Immature natural killer cell (primary cell): ENCODE results near the gene PON3. TPM values are rescaled to one million over a fixed set of nuclear protein-coding genes. Genes with fewer than 3 reads are reported as not detected.

Experiments used
- DNase-seq, 3 donors: peaks; one replicate each; pipeline ENCODE4 v3.0.0; 2022; ENCODE audit warnings: mixed read lengths in 1 of 3
- H3K27ac Mint-ChIP-seq, 6 donors: one replicate each; pipeline ENCODE4 v1.8.0; 2020; ENCODE audit warnings: mixed read lengths in 6 of 6, mild to moderate bottlenecking in 5 of 6, inconsistent platforms in 4 of 6, moderate library complexity in 3 of 6
- H3K27me3 Mint-ChIP-seq, 3 donors: one replicate each; pipeline ENCODE4 v1.8.0; 2020 to 2021; ENCODE audit warnings: low read depth in 3 of 3, mild to moderate bottlenecking in 3 of 3, mixed read lengths in 3 of 3, moderate library complexity in 3 of 3, inconsistent platforms in 1 of 3
- H3K36me3 Mint-ChIP-seq, 3 donors: one replicate each; pipeline ENCODE4 v1.8.0; 2020; ENCODE audit warnings: mixed read lengths in 3 of 3, inconsistent platforms in 2 of 3, mild to moderate bottlenecking in 2 of 3
- H3K4me1 Mint-ChIP-seq, 2 donors: one replicate each; pipeline ENCODE4 v1.8.0; 2020; ENCODE audit warnings: inconsistent platforms in 2 of 2, mild to moderate bottlenecking in 2 of 2, mixed read lengths in 2 of 2, moderate library complexity in 1 of 2
- H3K4me3 Mint-ChIP-seq, 5 donors: one replicate each; pipeline ENCODE4 v1.8.0; 2020; ENCODE audit warnings: mild to moderate bottlenecking in 5 of 5, mixed read lengths in 5 of 5, inconsistent platforms in 3 of 5, moderate library complexity in 3 of 5
- H3K9me3 Mint-ChIP-seq, 6 donors: one replicate each; pipeline ENCODE4 v1.8.0; 2020; ENCODE audit warnings: mild to moderate bottlenecking in 6 of 6, mixed read lengths in 6 of 6, inconsistent platforms in 4 of 6, moderate library complexity in 3 of 6
- polyA plus RNA-seq, 3 donors: library from polyadenylated mRNA; unstranded; fragments of 300-500 nt; fragmentation: Illumina TruSeq; gene quantifications; one replicate each; pipeline ENCODE4 v1.2.3, GENCODE V29; 2021

The PON3 gene
- polyA plus RNA-seq, 3 donors from 2014 or later: 0.39 TPM; not detected in 2

DNA sequence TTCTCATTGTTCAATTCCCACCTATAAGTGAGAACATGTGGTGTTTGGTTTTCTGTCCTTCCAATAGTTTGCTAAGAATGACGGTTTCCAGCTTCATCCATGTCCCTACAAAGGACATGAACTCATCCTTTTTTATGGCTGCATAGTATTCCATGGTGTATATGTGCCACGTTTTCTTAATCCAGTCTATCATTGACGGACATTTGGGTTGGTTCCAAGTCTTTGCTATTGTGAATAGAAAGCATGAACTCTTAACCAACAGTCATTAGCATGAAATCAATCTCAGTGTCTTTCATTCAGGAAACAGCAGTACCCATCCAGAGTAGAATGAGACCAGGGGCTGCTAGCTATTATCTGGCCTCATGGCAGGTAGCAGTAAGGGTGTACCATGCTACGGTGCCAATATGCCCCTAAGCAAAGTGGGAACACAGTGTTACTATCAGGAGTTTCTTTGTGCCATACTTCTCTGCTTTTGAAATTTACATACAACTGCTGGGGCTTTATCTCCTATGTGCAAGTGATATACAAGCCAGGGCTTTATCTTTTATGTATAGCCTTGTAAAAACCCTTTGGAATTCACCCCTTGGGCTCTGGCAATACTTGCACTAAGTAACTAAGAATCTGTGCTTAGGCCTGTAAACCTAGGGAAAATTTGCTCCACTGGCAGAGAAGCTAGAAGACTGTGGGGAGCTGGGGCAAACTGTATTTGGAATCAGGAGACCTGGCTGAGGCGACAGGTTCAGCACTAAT is 33.2 kb upstream of the PON3 start:
- peaks cover 10 to 22% of the 10 kb centered on the region in 2 donors for H3K4me1 Mint-ChIP-seq
- no peaks in the 10 kb centered on the region for H3K27me3 Mint-ChIP-seq
- no peak overlapping the region for H3K4me3 Mint-ChIP-seq
- peaks cover 0 to 4% (median 3%) of the 10 kb centered on the region in 3 donors for H3K36me3 Mint-ChIP-seq
- peak overlapping the region in 1 of 6 donors; percentile 23 for H3K27ac Mint-ChIP-seq
- no peak for DNase-seq
- H3K9me3 Mint-ChIP-seq: no peaks in the 10 kb centered on the region

DNA sequence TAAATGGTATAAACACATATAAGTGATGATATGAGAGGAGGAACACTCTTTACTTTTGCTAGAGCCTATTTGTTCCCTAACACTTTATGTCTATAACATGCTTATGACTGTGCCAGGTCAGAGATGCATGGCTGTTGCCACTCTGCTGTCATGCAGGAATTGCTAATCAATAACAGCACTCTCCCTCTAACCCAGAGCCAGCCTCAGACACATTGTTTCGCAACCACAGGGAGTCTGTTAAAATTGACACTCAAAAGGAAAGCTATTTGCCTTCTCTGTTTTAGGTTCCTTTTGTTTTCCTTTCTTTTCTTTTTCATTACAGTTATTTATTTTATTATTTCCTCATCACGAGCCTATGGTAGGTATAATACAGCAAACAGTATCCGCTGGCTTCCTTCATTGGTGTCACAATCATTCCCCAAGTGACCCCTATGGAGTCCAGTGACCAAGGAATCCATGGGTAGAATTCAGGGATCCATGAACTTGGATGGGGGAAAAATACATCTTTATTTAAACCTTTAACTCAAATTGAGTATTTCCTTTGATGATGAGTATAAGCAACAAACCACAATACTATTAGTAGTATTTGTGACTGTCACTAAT is 31.8 kb upstream of the PON3 start:
- Mint-ChIP-seq H3K9me3 (no peaks in the 10 kb centered on the region), H3K27me3 (no peaks in the 10 kb centered on the region), H3K4me1 (peaks cover 3 to 21% of the 10 kb centered on the region in 2 donors), H3K4me3 (no peak overlapping the region), H3K27ac (no peak overlapping the region), H3K36me3 (peaks cover 0 to 13% (median 11%) of the 10 kb centered on the region in 3 donors)
- DNase-seq: no peak

DNA sequence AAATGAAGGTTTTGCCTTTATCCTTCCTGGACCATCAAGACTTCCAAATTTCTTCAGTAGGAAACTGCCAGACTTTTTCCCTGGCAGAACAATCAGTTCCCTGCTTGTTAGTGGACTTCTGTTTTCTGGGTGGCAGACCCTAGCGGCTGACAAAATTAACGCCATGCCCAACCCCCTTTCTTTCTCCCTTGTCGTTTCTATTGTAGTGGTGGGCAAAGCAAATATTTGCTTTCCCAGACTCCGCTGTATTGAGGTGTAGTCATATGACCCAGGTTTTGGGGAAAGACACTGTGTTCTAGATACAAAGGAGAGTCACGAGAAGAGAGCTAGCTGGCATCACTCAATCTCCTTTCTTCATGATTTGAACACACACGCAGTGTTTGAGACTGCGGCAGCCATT is 31.0 kb upstream of the PON3 start:
- Mint-ChIP-seq H3K27me3 (no peaks in the 10 kb centered on the region), H3K36me3 (peaks cover 0 to 14% (median 9%) of the 10 kb centered on the region in 3 donors), H3K9me3 (no peaks in the 10 kb centered on the region), H3K4me3 (no peak overlapping the region), H3K4me1 (peaks cover 3 to 16% of the 10 kb centered on the region in 2 donors), H3K27ac (no peak overlapping the region)
- DNase-seq: no peak

DNA sequence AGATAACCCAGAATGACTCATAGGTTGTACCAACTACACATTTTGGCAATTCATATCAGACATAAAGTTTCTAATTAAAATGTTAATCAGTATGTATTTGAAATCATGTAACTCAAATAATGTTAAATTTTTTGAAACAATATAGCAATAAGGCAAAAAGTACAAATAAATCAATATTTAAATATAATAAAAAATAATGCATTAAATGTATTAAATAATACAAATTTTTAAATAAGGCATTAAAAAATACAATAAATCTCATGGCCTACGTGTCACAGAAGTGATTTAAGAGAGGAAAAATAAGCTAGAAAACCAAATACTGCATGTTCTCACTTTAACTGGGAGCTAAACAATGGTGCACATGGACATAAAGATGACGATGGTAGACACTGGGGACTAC is 29.5 kb upstream of the PON3 start:
- peaks cover 3 to 28% of the 10 kb centered on the region in 2 donors for H3K4me1 Mint-ChIP-seq
- no peaks in the 10 kb centered on the region for H3K27me3 Mint-ChIP-seq
- no peak overlapping the region for H3K27ac Mint-ChIP-seq
- peaks cover 0 to 25% (median 12%) of the 10 kb centered on the region in 3 donors for H3K36me3 Mint-ChIP-seq
- no peak for DNase-seq
- H3K4me3 Mint-ChIP-seq: no peak overlapping the region
- H3K9me3 Mint-ChIP-seq: no peaks in the 10 kb centered on the region

DNA sequence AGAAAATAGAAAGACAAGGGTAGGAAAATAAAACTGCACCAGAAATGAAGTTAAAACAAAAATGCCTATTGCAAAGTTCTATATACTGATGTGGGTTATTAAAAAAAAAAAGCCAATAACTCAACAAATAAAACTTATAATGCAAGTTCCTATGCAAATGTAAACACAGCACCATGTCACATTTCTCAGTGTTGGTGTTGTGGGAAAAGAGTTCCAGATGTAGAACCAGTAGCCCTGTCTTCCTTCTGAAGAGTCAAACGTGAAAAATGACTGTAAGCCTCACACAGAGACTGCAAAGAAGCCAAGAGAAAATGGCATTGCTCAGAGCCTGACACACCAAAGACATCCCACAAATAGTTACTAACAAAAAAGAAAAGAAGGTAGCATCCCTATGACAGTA is 28.5 kb upstream of the PON3 start:
- Mint-ChIP-seq H3K4me3 (no peak overlapping the region), H3K27me3 (no peaks in the 10 kb centered on the region), H3K9me3 (no peaks in the 10 kb centered on the region), H3K4me1 (peaks cover 3 to 28% of the 10 kb centered on the region in 2 donors), H3K36me3 (peaks cover 0 to 25% (median 12%) of the 10 kb centered on the region in 3 donors), H3K27ac (peak overlapping the region in 1 of 6 donors; percentile 8)
- DNase-seq: no peak

DNA sequence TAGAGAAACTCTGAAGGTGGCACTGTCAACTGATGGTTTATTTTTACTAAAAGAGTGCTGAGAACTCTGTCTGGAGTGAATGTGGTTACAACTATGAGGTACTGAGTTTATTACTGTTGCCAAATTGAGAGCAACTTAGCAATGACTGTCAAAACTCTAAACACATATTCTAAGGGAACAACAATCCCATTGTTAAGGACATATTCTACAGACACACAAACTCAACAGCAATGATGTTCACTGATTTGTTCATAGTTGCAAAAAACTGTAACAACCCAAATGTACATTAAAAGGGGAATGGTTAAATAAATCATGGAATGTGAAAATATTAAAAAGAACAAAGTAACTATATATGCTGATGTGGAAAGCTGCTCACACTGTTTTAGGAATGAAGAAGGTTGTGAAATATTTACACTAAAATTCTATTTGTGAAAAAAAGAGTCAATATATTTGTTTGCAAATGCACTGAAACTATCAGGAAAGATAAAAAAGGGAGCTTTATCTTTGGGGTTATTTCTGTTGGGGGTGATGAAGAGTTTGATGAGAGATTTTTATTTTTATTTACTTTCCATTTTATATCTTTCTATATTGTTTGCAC is 25.8 kb upstream of the PON3 start:
- Mint-ChIP-seq H3K4me3 (no peak overlapping the region), H3K9me3 (no peaks in the 10 kb centered on the region)

DNA sequence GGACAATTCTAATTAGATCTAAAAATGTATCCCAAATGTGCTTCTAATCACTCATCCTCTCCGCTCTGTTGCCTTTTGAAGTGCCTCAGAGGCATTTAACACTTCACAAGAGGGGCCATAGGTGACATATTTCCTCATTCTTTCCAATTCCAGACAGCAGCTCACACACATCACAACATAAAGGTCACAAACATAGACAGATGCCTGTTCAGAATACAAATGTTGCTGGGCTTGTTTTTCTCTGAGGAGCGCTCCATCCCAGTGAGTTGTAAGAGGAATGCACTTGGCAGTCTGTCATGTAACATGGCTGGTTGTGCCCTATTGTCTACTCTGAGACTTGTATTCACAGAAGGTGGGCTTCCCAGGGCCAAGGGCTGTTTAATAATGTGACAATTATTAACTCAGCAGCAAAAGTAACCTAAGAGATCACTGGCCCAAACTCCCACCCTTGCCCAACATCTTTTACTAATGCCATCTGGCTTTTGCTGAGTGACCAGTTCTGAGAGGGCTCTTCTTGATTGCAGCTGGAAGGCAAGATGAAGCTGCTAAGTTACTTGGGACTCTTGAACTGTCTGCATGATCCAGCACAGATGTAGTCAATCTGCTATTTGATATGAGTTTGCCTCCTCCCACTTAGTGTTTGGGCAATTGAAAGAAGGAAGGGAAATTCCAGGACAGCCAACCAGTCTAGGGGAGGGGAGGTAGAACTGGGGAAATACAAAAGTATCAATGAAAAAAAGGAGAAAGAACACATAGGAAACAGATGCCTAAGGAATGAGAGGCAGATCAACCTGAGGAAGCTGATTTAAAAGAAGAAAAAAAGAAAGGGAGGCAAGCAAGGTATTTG is 25.0 kb upstream of the PON3 start:
- H3K27ac Mint-ChIP-seq: peak overlapping the region in 1 of 6 donors; percentile 1
- peaks cover 3 to 28% of the 10 kb centered on the region in 2 donors for H3K4me1 Mint-ChIP-seq
- H3K27me3 Mint-ChIP-seq: no peaks in the 10 kb centered on the region
- no peak overlapping the region for H3K4me3 Mint-ChIP-seq
- no peak for DNase-seq
- no peaks in the 10 kb centered on the region for H3K9me3 Mint-ChIP-seq
- peaks cover 0 to 26% (median 15%) of the 10 kb centered on the region in 3 donors for H3K36me3 Mint-ChIP-seq

More for the DNA sequence above, 25.8 kb upstream of the PON3 start:
- Mint-ChIP-seq H3K4me1 (peaks cover 3 to 28% of the 10 kb centered on the region in 2 donors), H3K27me3 (no peaks in the 10 kb centered on the region), H3K36me3 (peaks cover 0 to 26% (median 15%) of the 10 kb centered on the region in 3 donors), H3K27ac (no peak overlapping the region)
- DNase-seq: no peak

DNA sequence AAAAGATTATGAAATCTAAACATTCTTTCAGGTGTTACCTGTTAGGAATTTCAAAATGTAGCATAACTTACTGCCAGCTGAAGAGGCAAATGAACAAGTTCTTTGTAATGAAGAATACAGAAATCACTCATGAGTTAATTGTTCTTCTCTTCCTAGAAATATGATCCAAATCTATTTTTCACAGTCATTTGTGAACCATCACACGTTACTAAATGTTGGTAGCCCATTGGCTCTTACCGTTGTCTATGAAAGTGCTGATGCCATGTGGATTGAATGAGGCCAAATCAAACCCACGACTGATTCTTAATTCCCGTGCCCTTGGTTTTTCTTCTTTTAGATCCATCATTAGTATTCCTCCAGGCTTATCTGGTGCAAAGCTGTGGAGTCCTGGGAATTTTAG is 15.9 kb upstream of the PON3 start:
- Mint-ChIP-seq H3K9me3 (no peaks in the 10 kb centered on the region), H3K4me1 (no peaks in the 10 kb centered on the region), H3K27ac (no peak overlapping the region), H3K36me3 (peaks cover 27 to 56% (median 51%) of the 10 kb centered on the region in 3 donors), H3K4me3 (no peak overlapping the region), H3K27me3 (no peaks in the 10 kb centered on the region)
- no peak for DNase-seq

DNA sequence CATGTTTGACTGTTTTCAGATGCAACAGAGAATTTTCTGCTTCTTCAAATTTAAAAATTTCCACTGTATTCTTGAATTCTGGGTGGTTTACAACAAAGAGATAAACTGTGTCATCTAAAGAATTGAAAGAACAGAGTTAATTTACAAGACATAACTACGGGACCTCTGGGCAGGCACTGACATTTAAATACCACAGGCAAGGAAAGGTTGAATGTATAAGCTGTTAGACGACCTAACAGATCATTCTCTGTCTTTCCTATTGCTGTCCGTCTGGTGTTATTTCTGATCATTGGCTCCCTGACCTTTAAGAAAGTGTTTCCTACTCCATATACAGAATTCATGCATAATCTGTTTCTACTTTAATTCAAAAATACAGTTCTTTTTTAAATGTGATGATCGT is 15.5 kb upstream of the PON3 start:
- Mint-ChIP-seq H3K9me3 (no peaks in the 10 kb centered on the region), H3K27me3 (no peaks in the 10 kb centered on the region), H3K36me3 (peaks cover 27 to 57% (median 52%) of the 10 kb centered on the region in 3 donors), H3K27ac (no peak overlapping the region), H3K4me3 (no peak overlapping the region), H3K4me1 (no peaks in the 10 kb centered on the region)
- no peak for DNase-seq

DNA sequence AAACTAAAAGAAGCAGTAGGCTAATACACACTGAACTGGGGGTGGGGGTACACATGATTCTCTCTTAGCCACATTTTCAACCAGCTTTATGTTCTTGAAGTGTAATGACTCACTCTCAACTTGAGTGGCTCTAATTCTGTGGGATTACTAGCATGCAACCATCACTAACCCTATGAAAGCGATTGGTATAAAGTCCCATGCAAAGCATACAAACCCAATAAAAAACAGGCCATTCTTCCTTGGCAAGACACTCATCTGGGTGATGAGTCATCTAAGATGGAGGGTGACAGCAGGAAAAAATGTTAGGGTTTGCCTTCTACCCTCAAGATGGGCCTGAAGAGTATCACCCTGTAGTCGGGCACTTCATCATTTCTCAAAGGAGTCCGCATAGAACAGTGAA is 14.9 kb upstream of the PON3 start:
- no peaks in the 10 kb centered on the region for H3K4me1 Mint-ChIP-seq
- no peaks in the 10 kb centered on the region for H3K27me3 Mint-ChIP-seq
- no peak for DNase-seq
- no peaks in the 10 kb centered on the region for H3K9me3 Mint-ChIP-seq
- H3K36me3 Mint-ChIP-seq: peaks cover 27 to 62% (median 56%) of the 10 kb centered on the region in 3 donors
- no peak overlapping the region for H3K4me3 Mint-ChIP-seq
- H3K27ac Mint-ChIP-seq: no peak overlapping the region

DNA sequence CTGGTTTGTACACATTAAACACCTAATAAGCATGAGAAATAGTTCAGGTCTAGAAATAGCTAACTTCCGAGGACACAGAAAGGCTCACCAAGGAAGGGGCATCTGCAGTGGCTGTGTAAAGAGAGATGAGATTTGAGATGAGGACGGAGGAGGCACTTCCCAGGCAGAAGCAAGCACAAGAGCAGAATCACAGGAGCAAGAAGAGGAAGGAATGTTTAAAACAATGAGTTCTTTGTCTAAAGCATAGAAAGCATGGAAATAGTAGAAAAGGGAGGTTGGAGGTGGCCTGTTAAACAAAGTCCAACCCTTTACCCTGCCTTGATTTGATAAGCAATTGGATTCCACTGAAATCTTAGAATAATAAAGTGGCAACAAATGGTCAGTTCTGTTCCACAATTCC is 11.6 kb upstream of the PON3 start:
- H3K27me3 Mint-ChIP-seq: peaks cover 0 to 4% (median 0%) of the 10 kb centered on the region in 3 donors
- H3K27ac Mint-ChIP-seq: no peak overlapping the region

DNA sequence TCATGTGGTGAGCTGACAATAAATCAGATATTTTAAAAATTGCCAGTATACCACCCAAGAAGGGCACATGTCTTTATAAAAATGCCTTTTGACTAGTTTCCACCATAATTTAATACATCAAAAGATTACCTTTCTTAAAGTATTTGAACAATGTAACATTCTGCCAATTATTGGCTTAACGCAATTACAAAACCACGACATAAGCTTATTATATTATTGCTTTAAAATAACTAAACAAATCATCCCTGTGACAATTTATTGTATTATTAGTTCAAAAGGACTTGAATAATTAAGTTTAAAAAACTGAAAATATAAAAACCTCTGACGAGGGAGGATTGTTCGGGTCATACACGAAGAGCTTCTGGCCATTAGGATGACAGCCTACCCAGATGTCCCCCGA is 9.6 kb upstream of the PON3 start:
- DNase-seq: no peak
- peaks cover 0 to 4% (median 0%) of the 10 kb centered on the region in 3 donors for H3K27me3 Mint-ChIP-seq
- peaks cover 21 to 40% (median 37%) of the 10 kb centered on the region in 3 donors for H3K36me3 Mint-ChIP-seq
- no peaks in the 10 kb centered on the region for H3K4me1 Mint-ChIP-seq
- H3K9me3 Mint-ChIP-seq: no peaks in the 10 kb centered on the region
- no peak overlapping the region for H3K27ac Mint-ChIP-seq
- no peak overlapping the region for H3K4me3 Mint-ChIP-seq

More for the DNA sequence above, 11.6 kb upstream of the PON3 start:
- Mint-ChIP-seq H3K4me3 (no peak overlapping the region), H3K4me1 (no peaks in the 10 kb centered on the region), H3K9me3 (no peaks in the 10 kb centered on the region), H3K36me3 (peaks cover 29 to 58% (median 47%) of the 10 kb centered on the region in 3 donors)
- no peak for DNase-seq

DNA sequence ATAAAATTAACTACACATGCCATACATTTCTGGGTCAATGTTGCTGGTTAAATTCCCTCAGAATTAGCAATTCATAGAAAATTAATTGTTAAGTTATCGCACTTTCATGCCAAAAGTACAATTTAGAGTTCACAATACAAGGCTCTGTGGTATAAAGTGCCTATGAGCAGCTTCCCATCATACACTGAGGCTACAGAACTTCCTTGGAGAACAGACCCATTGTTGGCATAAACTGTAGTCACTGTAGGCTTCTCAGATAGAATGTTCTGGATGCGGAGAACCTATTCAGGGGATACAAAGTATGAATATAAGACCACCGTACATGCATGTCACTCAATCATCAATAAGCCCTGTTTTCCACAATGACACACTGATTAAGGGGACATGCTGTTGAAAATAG is 9.0 kb upstream of the PON3 start:
- Mint-ChIP-seq H3K36me3 (peaks cover 16 to 34% (median 31%) of the 10 kb centered on the region in 3 donors), H3K27ac (no peak overlapping the region), H3K4me3 (no peak overlapping the region)

More for the DNA sequence above, 9.0 kb upstream of the PON3 start:
- Mint-ChIP-seq H3K9me3 (no peaks in the 10 kb centered on the region), H3K4me1 (no peaks in the 10 kb centered on the region), H3K27me3 (peaks cover 0 to 4% (median 0%) of the 10 kb centered on the region in 3 donors)
- no peak for DNase-seq
